Frontal cortex (tissue), 4 donors: ENCODE measurements around the gene AVPR1B. TPM values are rescaled to one million over a fixed set of nuclear protein-coding genes. Genes with fewer than 3 reads are reported as not detected.

ENCODE experiments used
- DNase-seq, 2 donors: peaks; one replicate each; pipeline ENCODE4 v3.0.0; 2012; ENCODE audit warnings: low spot score in 2 of 2
- FAIRE-seq: peaks from 2 replicates; lab custom pipeline; 2012; peaks lifted over from hg19 to GRCh38; lab: Jason Lieb, UNC
- total RNA-seq: library from RNA; depleted of rRNA; stranded (reverse); fragments of >200 nt; gene quantifications from one replicate; pipeline ENCODE4 v1.2.3, GENCODE V29; 2014
- donor health status: control.
- donor health status: control.
- donor health status: control.

The AVPR1B gene
- total RNA-seq, 1 donor from 2014 or later = not detected

- FAIRE-seq (no peak), DNase-seq (no peak)
These were observed 2.2 kb downstream of the AVPR1B start for GRCh38 chr1:206114692-206115640.

GRCh38 chr1:206112600-206113301, 4.4 kb downstream of the AVPR1B start:
- FAIRE-seq (no peak), DNase-seq (no peak)

- DNase-seq = no peak
- FAIRE-seq = no peak
These were observed 5.8 kb downstream of the AVPR1B start for GRCh38 chr1:206111271-206111927.

GRCh38 chr1:206110820-206111219, 6.4 kb downstream of the AVPR1B start:
- no peak for FAIRE-seq
- DNase-seq = no peak

GRCh38 chr1:206110161-206110560, 7.0 kb downstream of the AVPR1B start:
- DNase-seq = no peak
- FAIRE-seq = no peak

GRCh38 chr1:206109718-206110117, 7.5 kb downstream of the AVPR1B start:
- DNase-seq (no peak), FAIRE-seq (no peak)

- DNase-seq (no peak), FAIRE-seq (no peak)
These were observed 8.6 kb downstream of the AVPR1B start for GRCh38 chr1:206108635-206109034.

GRCh38 chr1:206107168-206107544, 10.0 kb downstream of the AVPR1B start:
- no peak for DNase-seq
- FAIRE-seq = no peak

- DNase-seq = peak; percentile 74 to 82
- FAIRE-seq = no peak
These were observed 10.6 kb downstream of the AVPR1B start for GRCh38 chr1:206106328-206107167.

GRCh38 chr1:206105464-206105995, 11.7 kb downstream of the AVPR1B start:
- DNase-seq (no peak), FAIRE-seq (no peak)

GRCh38 chr1:206103979-206104378, 13.2 kb downstream of the AVPR1B start:
- no peak for FAIRE-seq
- DNase-seq = no peak

GRCh38 chr1:206102292-206102936, 14.8 kb downstream of the AVPR1B start:
- FAIRE-seq (no peak), DNase-seq (no peak)

GRCh38 chr1:206101351-206102045, 15.7 kb downstream of the AVPR1B start:
- no peak for FAIRE-seq
- DNase-seq = no peak

- DNase-seq = no peak
- no peak for FAIRE-seq
These were observed 16.9 kb downstream of the AVPR1B start for GRCh38 chr1:206100226-206100815.

- DNase-seq (no peak), FAIRE-seq (no peak)
These were observed 18.8 kb downstream of the AVPR1B start for GRCh38 chr1:206098242-206098919.

GRCh38 chr1:206097381-206097780, 19.8 kb downstream of the AVPR1B start:
- DNase-seq (no peak), FAIRE-seq (no peak)

GRCh38 chr1:206094024-206094423, 23.2 kb downstream of the AVPR1B start:
- FAIRE-seq (no peak), DNase-seq (no peak)
